Ovary (tissue), 3 donors: ENCODE data around the gene GPX4.

Experiments
- CTCF ChIP-seq, 3 donors: fragments of 450-650 bp in 2 of 3; fragments of 200-600 bp in 1 of 3; IDR thresholded peaks; one replicate each; pipeline versions ENCODE4 v1.5.1 to v1.8.0; 2016 to 2022; ENCODE audit warnings: antibody characterized with exemption in 3 of 3, mild to moderate bottlenecking in 1 of 3
- POLR2A ChIP-seq: fragments of 450-650 bp; IDR thresholded peaks from one replicate; pipeline ENCODE4 v1.6.1; 2017; ENCODE audit warnings: antibody characterized with exemption, mild to moderate bottlenecking, moderate library complexity
- donor health status: DM: no; HTN: no; CAD: no.

- TF ChIP-seq POLR2A (no peak), CTCF (IDR thresholded peaks at IDR 0.05) (no peak)
Observed at GRCh38 chr19:1085676-1086442, 17.9 kb upstream of the GPX4 start.
